ENCODE data around the gene INPP5F.
A peak's percentile ranks its signal among the peaks of the same experiment; 100 is the strongest.

The INPP5F gene

DNA sequence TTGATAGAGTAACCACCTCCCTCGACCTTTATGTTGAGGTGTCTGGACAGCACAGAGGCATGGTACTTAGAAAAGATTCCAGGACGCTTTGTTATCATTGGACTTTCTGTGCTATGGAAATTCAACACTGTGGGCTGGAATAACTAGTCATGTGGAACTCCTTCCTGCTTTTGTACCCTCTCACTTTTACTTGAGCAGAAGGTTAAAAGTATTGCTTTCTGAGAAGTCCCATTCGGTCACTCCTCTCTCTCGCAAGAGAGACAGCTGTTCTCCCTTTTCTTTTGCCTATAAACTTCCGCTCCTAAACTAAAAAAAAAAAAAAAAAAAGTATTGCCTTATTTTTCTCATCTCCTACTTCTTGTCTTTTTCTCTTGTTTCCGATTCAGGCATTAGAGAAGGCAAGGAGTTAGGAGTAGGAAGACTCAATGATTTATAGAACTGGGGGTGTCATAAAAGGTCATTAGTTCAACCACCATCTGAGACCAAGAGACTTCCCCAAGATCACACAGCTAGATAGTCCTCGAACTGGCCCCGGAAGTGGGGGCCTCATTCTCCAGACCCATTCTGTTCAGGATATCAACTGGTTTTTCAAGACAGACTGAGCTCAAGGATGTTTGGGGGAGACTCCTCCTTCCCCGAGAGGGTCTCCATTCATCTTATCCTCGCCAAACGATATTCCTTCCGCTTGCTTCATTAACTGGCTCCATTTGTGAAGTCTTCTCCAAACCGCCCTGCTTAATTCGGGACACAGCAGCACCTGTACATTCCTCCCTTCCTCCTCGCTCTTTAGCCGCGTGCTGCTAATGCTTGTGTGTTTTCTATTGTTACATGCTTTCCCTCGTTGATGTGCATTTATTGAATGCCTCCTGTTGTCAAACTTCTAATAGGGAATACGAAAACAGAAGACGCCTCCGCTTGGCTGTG lies 995 bp upstream of the INPP5F start:
- Mint-ChIP-seq H3K4me1 (peaks cover 53% of the 10 kb centered on the region), H3K27ac (peak overlapping the region; percentile 24), H3K4me3 (peak overlapping the region; percentile 70), H3K9me3 (no peaks in the 10 kb centered on the region), H3K27me3 (no peaks in the 10 kb centered on the region), H3K36me3 (peaks cover 2% of the 10 kb centered on the region)

DNA sequence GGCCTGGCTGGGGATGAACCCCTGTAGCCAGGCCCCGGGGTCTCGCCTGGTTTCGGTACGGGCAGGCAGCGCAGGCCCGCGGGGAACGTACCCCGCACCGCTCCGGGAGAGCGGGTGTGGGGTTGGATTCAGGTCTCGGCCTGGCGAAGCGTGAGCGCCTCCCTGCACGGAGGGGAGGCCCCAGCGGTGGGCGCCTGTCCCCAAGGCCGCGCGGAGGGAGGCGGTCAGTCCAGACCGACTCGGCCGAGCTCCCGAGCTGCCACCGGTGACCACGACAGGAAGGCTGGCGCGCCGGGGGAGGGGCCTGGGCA lies 378 bp upstream of the INPP5F start:
- H3K27me3 Mint-ChIP-seq = no peaks in the 10 kb centered on the region
- H3K4me1 Mint-ChIP-seq = peaks cover 58% of the 10 kb centered on the region
- no peaks in the 10 kb centered on the region for H3K9me3 Mint-ChIP-seq
- peak overlapping the region; percentile 24 for H3K27ac Mint-ChIP-seq
- peaks cover 2% of the 10 kb centered on the region for H3K36me3 Mint-ChIP-seq
- peak overlapping the region; percentile 70 for H3K4me3 Mint-ChIP-seq

DNA sequence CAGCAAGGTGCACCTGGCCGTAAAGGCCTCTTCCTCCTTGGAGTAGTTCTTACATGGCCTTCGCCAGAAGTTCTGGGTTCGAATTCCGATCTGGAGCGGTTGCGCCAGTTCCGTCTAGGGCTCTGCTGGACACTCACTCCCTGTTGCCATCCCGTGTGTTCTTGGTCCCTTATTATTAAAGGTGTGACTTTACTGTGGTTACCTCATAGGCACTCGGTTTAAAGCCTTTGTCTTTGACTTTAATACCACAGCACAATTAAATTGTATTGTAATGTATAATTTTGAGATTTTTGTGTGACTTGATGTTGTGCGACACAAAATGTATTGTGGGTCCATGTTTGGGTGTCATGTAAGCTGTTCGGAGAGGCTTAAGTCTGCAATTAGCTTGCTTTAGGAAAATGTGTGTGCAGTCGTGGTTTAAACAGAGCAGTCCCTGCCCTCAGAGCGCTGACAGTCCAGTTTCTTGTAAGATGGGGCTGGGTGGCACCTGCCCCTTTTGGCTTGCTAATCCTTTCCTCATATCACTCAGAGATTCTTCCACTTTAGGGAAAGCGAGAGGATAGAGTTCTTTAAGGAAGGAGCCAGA lies 919 bp downstream of the INPP5F start:
- Mint-ChIP-seq H3K36me3 (peaks cover 2% of the 10 kb centered on the region), H3K4me1 (peaks cover 58% of the 10 kb centered on the region), H3K9me3 (no peaks in the 10 kb centered on the region), H3K4me3 (peak overlapping the region; percentile 96), H3K27me3 (no peaks in the 10 kb centered on the region), H3K27ac (peak overlapping the region; percentile 93)

DNA sequence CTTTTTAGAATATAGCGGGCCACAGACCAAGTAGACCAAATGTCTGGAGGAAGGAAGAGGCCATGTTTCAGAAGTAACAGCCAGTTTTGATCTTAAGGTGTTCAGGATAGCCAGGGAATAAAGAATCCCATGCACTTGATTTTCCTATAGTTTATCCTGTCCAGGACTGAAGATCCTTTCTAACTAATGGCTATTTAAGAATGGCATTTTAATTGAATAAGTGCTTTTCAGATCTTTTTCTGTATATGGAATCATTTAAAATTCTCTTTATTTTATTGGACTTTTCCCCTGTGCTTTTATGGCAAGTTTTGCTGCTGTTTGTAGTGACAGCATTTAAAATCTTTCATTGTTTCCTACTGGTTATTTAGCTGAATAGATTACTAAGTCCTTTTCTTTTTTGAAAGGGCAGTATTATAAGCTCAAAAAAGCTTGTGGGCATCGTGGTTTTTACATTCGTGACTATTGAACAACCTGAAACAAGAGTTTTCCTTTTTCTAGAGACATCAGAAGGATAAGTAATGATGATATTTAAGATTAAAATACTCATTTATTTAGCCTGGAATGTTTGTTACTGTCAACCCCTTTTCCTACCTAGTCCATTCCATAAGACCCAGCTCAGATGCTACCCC lies 2.4 kb downstream of the INPP5F start:
- peak overlapping the region; percentile 96 for H3K4me3 Mint-ChIP-seq
- H3K27me3 Mint-ChIP-seq = no peaks in the 10 kb centered on the region
- H3K27ac Mint-ChIP-seq = peak overlapping the region; percentile 66
- H3K36me3 Mint-ChIP-seq = peaks cover 4% of the 10 kb centered on the region
- no peaks in the 10 kb centered on the region for H3K9me3 Mint-ChIP-seq
- peaks cover 64% of the 10 kb centered on the region for H3K4me1 Mint-ChIP-seq

DNA sequence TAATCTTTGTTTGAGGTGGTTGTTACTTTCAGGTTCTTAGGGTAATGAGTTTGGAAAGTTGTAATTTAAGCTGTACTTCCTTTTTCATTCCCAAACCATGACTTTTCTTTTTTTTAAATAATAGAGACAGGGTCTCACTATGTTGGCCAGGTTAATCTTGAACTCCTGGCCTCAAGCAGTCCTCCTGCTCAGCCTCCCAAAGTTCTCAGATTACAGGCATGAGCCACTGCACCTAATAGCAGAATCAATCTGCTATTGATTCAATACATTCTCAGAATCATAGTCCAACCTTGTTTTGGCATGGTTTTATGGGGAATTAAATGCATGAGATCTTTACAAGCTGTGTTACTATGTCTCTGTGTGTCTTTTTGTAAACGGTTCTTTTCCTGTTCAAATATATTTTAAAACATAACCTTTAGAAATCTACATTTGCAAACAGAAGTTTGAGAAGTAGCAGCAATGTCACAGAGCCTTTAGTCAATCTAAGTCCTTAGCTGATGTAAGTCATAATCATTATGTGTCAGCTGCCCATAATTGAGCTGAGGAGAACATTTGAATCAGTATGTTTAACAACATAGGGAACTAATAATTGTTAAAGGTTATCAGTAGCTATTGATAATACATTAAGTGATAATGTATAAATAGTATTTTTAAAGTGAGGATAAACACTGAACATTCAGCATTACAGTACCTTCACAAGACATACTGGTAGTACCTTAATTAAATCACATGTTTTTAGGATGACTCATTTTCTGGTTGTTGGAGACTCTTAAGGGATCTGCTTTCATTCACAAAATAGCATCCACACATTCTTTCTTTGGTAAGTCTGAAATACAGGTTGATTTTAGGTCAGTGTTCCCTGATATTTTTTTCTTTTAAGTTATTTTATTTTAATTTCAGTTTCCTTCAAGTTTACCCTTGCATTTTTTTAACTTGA lies 8.8 kb downstream of the INPP5F start:
- Mint-ChIP-seq H3K9me3 (no peaks in the 10 kb centered on the region), H3K4me3 (no peak overlapping the region), H3K4me1 (peaks cover 61% of the 10 kb centered on the region), H3K27me3 (no peaks in the 10 kb centered on the region), H3K27ac (peak overlapping the region; percentile 51), H3K36me3 (peaks cover 2% of the 10 kb centered on the region)

DNA sequence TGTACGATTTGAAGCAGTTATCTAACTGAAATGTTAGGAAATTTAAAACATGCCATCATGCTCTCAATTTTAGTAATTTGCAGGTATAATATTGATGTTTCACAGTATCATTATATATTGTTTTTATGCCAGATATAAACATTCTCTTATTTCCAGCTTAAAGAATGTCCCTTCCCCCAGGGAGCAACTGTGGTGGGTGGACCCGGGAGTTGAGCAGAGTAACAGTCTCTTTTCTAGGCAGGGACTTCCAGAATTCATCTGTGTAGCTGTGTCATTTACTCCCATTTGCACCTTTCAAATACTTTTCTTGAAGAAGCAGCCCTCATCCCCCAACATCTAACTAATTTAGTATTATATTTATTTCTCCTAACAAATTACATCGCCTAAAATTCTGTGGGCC lies 9.6 kb downstream of the INPP5F start:
- Mint-ChIP-seq H3K4me3 (no peak overlapping the region), H3K9me3 (no peaks in the 10 kb centered on the region), H3K4me1 (peaks cover 60% of the 10 kb centered on the region), H3K36me3 (peaks cover 2% of the 10 kb centered on the region), H3K27me3 (no peaks in the 10 kb centered on the region), H3K27ac (no peak overlapping the region)

DNA sequence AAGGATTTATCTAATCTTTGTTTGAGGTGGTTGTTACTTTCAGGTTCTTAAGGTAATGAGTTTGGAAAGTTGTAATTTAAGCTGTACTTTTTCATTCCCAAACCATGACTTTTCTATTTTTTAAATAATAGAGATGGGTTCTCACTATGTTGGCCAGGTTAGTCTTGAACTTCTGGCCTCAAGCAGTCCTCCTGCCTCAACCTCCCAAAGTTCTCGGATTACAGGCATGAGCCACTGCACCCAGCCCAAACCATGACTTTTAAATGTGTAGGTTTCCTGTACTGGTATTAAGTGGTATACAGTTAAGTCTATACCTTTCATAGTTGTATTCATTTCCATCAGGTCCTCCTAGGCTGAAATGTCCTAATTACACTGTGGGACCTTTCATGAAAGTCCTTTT lies 10.4 kb downstream of the INPP5F start:
- H3K9me3 Mint-ChIP-seq = no peaks in the 10 kb centered on the region
- H3K36me3 Mint-ChIP-seq = peaks cover 2% of the 10 kb centered on the region
- H3K27me3 Mint-ChIP-seq = no peaks in the 10 kb centered on the region
- H3K4me1 Mint-ChIP-seq = peaks cover 60% of the 10 kb centered on the region
- no peak overlapping the region for H3K4me3 Mint-ChIP-seq
- H3K27ac Mint-ChIP-seq = no peak overlapping the region

DNA sequence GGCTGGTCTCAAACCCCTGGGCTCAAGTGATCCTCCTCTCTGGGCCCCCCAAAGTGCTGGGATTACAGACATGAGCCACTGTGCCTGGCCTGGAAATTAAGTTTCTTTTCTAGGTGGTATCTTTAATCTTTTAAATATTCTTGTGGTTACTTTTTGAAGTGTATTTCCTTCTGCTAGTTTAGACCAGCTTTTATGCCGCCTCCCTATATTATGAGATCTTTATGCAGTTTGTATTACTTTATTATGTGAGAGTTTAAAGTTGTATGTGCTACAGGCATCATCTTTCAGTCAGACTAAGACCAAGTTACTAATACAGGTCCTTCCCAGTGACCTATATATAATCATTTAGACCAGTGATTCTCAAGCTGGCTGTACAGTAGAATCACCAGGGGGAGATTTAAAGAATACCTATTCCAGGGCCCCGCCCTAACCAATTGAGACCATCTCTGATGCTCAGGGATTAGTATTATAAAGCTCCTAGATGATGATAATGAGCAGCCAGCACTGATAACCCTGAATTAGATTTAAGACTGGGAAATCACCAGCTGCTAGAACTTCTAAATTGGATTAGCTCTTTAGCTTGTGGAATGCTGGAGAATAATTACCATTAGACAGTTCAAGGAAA lies 11.3 kb downstream of the INPP5F start:
- H3K36me3 Mint-ChIP-seq = peaks cover 2% of the 10 kb centered on the region
- peak overlapping the region; percentile 23 for H3K4me3 Mint-ChIP-seq
- no peaks in the 10 kb centered on the region for H3K27me3 Mint-ChIP-seq
- peaks cover 60% of the 10 kb centered on the region for H3K4me1 Mint-ChIP-seq
- H3K27ac Mint-ChIP-seq = peak overlapping the region; percentile 38
- H3K9me3 Mint-ChIP-seq = no peaks in the 10 kb centered on the region

DNA sequence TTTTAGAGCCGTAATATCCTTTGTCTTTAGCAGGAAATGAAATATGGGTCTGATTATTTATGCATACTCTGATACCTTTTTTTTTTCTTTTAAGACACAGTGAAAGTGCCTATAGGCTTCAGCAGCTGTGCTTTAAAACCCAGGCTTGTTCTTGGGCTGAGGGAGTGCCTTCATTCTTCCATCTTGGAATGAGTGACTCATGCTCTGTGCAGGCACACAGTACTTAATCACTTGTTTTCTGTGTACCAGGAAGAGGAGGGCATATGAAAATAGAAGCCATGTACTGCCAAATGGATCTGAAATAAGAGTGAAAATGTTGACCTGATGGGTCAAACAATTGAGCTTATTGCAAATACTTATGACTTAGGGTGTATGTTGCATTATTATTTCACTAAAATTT lies 12.0 kb downstream of the INPP5F start:
- H3K4me1 Mint-ChIP-seq = peaks cover 59% of the 10 kb centered on the region
- no peaks in the 10 kb centered on the region for H3K9me3 Mint-ChIP-seq
- H3K4me3 Mint-ChIP-seq = peak overlapping the region; percentile 41
- H3K36me3 Mint-ChIP-seq = peaks cover 2% of the 10 kb centered on the region
- peak overlapping the region; percentile 43 for H3K27ac Mint-ChIP-seq
- no peaks in the 10 kb centered on the region for H3K27me3 Mint-ChIP-seq

DNA sequence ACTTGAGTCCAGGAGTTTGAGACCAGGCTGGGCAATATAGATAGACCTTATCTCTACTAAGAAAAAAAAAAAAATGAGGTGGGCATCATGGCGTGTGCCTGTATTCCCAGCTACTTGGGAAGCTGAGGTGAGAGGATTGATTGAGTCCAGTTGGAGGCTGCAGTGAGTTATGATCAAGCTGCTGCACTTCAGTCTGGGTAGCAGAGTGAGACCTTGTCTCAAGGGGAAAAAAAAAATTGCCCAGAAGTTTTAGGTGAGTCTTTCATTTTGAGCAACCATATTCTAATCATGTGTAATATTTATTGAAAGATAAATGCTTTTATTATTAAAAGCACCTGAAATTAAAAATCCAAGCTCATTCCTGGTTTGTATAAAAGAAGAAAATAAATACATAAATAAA lies 13.1 kb downstream of the INPP5F start:
- Mint-ChIP-seq H3K27ac (peak overlapping the region; percentile 52), H3K4me1 (peaks cover 55% of the 10 kb centered on the region), H3K27me3 (no peaks in the 10 kb centered on the region), H3K4me3 (no peak overlapping the region), H3K36me3 (peaks cover 3% of the 10 kb centered on the region), H3K9me3 (no peaks in the 10 kb centered on the region)

DNA sequence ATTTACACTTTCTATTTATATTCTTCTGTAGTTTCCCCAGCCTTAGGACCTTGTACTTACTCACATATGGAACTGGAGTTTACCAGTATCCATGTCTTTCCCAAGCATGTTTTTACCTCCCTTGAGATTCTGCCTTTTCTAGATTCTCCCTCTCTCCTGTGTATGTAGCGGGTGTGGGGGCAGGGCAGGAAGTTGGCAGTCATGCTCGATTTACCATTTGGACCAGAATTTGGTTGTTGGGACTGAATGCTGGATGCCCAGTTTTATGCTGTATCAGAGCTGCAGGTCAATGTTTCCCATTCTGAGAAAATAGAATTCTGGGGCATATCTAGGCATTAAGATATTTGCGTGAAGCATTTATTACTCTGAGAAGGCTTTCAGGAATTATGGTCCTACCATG lies 14.2 kb downstream of the INPP5F start:
- Mint-ChIP-seq H3K9me3 (no peaks in the 10 kb centered on the region), H3K36me3 (peaks cover 3% of the 10 kb centered on the region), H3K27ac (no peak overlapping the region), H3K4me1 (peaks cover 56% of the 10 kb centered on the region), H3K27me3 (no peaks in the 10 kb centered on the region), H3K4me3 (no peak overlapping the region)

DNA sequence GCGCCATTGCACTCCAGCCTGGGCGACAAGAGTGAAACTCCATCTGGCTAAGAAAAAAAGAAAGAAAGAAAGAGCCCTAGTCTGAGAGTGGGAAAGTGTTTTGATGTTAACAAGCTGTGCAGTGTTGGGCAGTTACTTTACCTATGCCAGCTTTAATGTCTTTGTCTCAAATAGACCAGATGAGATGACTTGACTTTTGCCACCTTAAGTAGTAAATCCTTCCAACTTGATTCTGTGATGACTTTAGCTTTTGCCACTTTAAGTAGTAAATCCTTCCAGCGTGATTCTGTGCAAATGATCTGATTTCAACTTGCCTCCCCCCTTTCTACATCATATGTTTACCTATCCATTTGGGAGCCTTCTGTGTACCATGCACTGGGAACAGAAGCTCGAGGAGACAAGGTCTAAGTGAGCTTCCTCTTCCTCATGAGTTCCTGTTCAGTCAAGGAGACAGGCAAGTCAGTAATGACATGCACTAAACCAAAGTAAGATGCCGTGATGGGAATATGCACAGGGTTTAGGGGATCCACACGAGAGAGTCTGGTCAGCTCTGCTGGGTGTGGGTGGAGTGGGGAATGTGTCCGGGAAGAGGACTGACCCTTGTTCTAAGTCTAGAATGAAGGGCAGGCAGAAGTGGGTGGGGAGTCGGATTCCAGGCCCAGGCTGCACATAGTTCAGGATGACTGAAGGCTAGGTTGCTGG lies 17.2 kb downstream of the INPP5F start:
- peaks cover 47% of the 10 kb centered on the region for H3K4me1 Mint-ChIP-seq
- H3K27ac Mint-ChIP-seq = peak overlapping the region; percentile 74
- no peaks in the 10 kb centered on the region for H3K9me3 Mint-ChIP-seq

DNA sequence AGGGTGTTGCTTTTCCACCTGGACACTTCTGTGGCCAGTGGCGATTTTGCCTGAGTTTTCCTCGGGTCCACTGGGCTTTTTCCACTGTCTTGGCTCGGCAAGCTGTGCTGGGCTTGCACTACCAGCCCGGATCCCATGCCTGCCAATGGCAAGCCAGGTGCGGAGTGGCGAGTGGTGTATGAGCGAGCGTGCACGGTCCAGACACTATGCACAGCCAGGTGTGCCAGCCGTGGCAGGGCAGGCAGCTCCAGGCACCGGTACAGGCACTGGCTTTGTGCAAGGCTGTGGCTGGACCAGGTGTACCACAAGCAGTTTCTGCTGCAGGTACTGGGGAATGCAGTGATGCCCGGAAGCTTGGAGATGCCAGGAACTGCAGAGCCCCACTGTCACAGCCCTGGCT lies 22.1 kb downstream of the INPP5F start:
- no peak overlapping the region for H3K4me3 Mint-ChIP-seq
- no peaks in the 10 kb centered on the region for H3K9me3 Mint-ChIP-seq
- H3K36me3 Mint-ChIP-seq = peaks cover 10% of the 10 kb centered on the region
- H3K27ac Mint-ChIP-seq = peak overlapping the region; percentile 62
- no peaks in the 10 kb centered on the region for H3K27me3 Mint-ChIP-seq
- peaks cover 43% of the 10 kb centered on the region for H3K4me1 Mint-ChIP-seq

More for the DNA sequence above, 17.2 kb downstream of the INPP5F start:
- Mint-ChIP-seq H3K36me3 (peaks cover 8% of the 10 kb centered on the region), H3K27me3 (no peaks in the 10 kb centered on the region), H3K4me3 (no peak overlapping the region)

DNA sequence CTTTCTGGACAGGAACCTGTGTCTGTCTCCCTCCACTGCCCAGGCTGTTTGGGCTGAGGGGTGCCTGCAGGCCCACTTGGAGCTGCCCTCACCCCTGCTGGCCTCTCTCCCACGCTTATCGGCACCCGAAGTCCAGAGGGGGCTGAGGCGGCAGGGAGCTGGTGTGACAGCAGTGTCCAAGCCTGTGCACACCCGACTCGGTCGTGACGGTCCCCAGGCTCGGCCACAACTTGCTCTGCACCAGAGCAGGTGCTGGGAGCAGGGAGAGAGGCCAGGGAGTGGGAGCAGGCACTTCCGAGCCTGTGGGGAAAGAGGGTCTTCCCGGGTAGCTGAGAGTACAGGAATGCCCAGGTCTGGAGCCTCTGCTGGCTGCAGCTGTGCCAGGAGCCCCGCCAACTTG lies 23.0 kb downstream of the INPP5F start:
- Mint-ChIP-seq H3K4me1 (peaks cover 38% of the 10 kb centered on the region), H3K27me3 (no peaks in the 10 kb centered on the region), H3K9me3 (no peaks in the 10 kb centered on the region), H3K36me3 (peaks cover 11% of the 10 kb centered on the region), H3K27ac (no peak overlapping the region), H3K4me3 (no peak overlapping the region)
